Measurements from ENCODE around the gene BMP2. TPM values are rescaled to one million over a fixed set of nuclear protein-coding genes. Genes with fewer than 3 reads are reported as not detected.

The BMP2 gene
- total RNA-seq, 1 donor from 2014 or later, result 17.2 TPM

- Histone ChIP-seq H3K4me3 (ENCODE audit: low read depth, low read length) (no peak overlapping the region), H3K36me3 (ENCODE audit: control insufficient read depth, insufficient read depth, low read length) (no peaks in the 10 kb centered on the region), H3K27me3 (ENCODE audit: control insufficient read depth, insufficient read depth, low read length) (no peaks in the 10 kb centered on the region)
- DNase-seq (ENCODE audit: low read depth), result no peak
- TF ChIP-seq CTCF (IDR thresholded peaks at IDR 0.05; ENCODE audit: insufficient read depth, low read length, poor library complexity, severe bottlenecking), result no peak
Observed at GRCh38 chr20:6824401-6824800, 56.9 kb downstream of the BMP2 start.

GRCh38 chr20:6827472-6827871, 60.0 kb downstream of the BMP2 start:
- Histone ChIP-seq H3K36me3 (ENCODE audit: control insufficient read depth, insufficient read depth, low read length) (no peaks in the 10 kb centered on the region), H3K27me3 (ENCODE audit: control insufficient read depth, insufficient read depth, low read length) (no peaks in the 10 kb centered on the region), H3K4me3 (ENCODE audit: low read depth, low read length) (no peak overlapping the region)
- no peak for TF ChIP-seq CTCF (IDR thresholded peaks at IDR 0.05; ENCODE audit: insufficient read depth, low read length, poor library complexity, severe bottlenecking)
- no peak for DNase-seq (ENCODE audit: low read depth)

- peak; percentile 23 for DNase-seq (ENCODE audit: low read depth)
- Histone ChIP-seq H3K36me3 (ENCODE audit: control insufficient read depth, insufficient read depth, low read length) (no peaks in the 10 kb centered on the region), H3K27me3 (ENCODE audit: control insufficient read depth, insufficient read depth, low read length) (no peaks in the 10 kb centered on the region), H3K4me3 (ENCODE audit: low read depth, low read length) (no peak overlapping the region)
- peak; percentile 67 for TF ChIP-seq CTCF (IDR thresholded peaks at IDR 0.05; ENCODE audit: insufficient read depth, low read length, poor library complexity, severe bottlenecking)
Observed at GRCh38 chr20:6828794-6829423, 61.4 kb downstream of the BMP2 start.

- TF ChIP-seq CTCF (IDR thresholded peaks at IDR 0.05; ENCODE audit: insufficient read depth, low read length, poor library complexity, severe bottlenecking), result no peak
- no peaks in the 10 kb centered on the region for H3K36me3 ChIP-seq (ENCODE audit: control insufficient read depth, insufficient read depth, low read length)
- no peak overlapping the region for H3K4me3 ChIP-seq (ENCODE audit: low read depth, low read length)
- H3K27me3 ChIP-seq (ENCODE audit: control insufficient read depth, insufficient read depth, low read length), result no peaks in the 10 kb centered on the region
- no peak for DNase-seq (ENCODE audit: low read depth)
Observed at GRCh38 chr20:6829510-6830116, 62.1 kb downstream of the BMP2 start.

All from kidney epithelial cell (primary cell).